ENCODE data around the gene SMARCC1.

The SMARCC1 gene

DNA sequence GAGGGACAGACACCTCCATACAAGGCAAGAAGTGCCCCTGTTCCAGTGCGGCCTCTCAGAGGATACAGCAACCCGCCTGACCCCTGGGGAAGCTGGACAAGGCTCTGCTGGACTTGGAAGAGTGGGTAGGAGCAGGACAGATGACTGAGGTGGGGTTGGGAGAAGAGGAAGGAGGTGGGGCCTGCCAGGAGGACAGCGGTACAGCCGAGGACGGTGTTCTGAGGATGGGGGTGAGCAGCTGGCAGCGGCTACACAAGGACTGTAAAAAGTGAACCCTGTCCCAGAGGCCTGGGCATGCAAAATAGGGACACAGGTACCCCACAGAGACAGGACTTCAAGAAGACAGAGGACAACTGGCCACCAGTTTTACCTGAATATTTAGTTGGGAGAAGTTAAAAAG lies 244.7 kb downstream of the SMARCC1 start:
- H3K27me3 ChIP-seq (ENCODE audit: insufficient read depth, poor library complexity, severe bottlenecking), result no peaks in the 10 kb centered on the region
- H3K4me3 ChIP-seq (ENCODE audit: severe bottlenecking), result no peak overlapping the region
- H3K9me3 ChIP-seq (ENCODE audit: severe bottlenecking), result no peaks in the 10 kb centered on the region
- H3K36me3 ChIP-seq (ENCODE audit: low read depth), result no peaks in the 10 kb centered on the region
- TF ChIP-seq, protein P1, sequence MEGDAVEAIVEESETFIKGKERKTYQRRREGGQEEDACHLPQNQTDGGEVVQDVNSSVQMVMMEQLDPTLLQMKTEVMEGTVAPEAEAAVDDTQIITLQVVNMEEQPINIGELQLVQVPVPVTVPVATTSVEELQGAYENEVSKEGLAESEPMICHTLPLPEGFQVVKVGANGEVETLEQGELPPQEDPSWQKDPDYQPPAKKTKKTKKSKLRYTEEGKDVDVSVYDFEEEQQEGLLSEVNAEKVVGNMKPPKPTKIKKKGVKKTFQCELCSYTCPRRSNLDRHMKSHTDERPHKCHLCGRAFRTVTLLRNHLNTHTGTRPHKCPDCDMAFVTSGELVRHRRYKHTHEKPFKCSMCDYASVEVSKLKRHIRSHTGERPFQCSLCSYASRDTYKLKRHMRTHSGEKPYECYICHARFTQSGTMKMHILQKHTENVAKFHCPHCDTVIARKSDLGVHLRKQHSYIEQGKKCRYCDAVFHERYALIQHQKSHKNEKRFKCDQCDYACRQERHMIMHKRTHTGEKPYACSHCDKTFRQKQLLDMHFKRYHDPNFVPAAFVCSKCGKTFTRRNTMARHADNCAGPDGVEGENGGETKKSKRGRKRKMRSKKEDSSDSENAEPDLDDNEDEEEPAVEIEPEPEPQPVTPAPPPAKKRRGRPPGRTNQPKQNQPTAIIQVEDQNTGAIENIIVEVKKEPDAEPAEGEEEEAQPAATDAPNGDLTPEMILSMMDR (IDR thresholded peaks at IDR 0.05; ENCODE audit: poor library complexity, severe bottlenecking), result no peak
- H3K4me1 ChIP-seq (ENCODE audit: insufficient read depth, poor library complexity, severe bottlenecking), result no peaks in the 10 kb centered on the region
- DNase-seq (ENCODE audit: low spot score) (no peak), ATAC-seq (ENCODE audit: low read depth) (no peak)
- H3K27ac ChIP-seq (ENCODE audit: poor library complexity, severe bottlenecking), result no peak overlapping the region

DNA sequence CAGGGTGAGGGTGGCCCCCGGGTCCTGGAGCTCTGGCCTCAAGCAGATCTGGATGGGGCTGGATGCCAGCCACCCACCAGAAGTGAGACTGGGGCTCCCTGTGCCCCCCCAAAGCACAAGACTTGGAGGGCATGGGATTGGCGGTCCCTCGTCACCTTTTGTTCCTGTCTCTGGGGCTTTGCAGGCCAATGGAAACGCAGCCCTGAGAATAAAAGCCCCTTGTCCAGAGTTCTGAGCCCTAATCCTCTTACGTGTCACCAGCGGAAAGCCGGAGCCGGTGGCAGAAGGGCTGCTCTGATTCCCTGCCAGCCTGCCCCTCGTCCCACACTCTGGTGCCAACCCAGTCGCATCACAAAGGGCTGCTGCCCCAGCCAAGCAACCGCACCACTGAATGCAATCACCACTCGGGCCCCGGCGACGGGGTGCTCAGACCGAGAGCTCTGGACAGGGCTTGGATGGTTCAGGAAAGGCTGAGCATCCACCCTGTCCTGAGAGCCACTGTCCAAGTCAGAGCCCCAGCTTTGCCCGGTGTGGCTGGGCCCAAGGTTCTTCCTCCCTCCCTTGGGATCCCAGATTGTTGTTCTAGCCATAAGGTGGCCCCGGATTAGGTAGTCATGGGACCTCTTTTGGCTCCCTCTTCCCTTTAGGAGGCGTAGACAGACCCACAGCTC lies 245.3 kb downstream of the SMARCC1 start:
- H3K4me3 ChIP-seq (ENCODE audit: severe bottlenecking), result no peak overlapping the region
- H3K36me3 ChIP-seq (ENCODE audit: low read depth), result no peaks in the 10 kb centered on the region
- H3K4me1 ChIP-seq (ENCODE audit: insufficient read depth, poor library complexity, severe bottlenecking), result no peaks in the 10 kb centered on the region
- TF ChIP-seq, protein P1 (IDR thresholded peaks at IDR 0.05; ENCODE audit: poor library complexity, severe bottlenecking), result no peak
- no peak for DNase-seq (ENCODE audit: low spot score)
- H3K27me3 ChIP-seq (ENCODE audit: insufficient read depth, poor library complexity, severe bottlenecking), result no peaks in the 10 kb centered on the region
- H3K27ac ChIP-seq (ENCODE audit: poor library complexity, severe bottlenecking), result no peak overlapping the region
- no peaks in the 10 kb centered on the region for H3K9me3 ChIP-seq (ENCODE audit: severe bottlenecking)
- no peak for ATAC-seq (ENCODE audit: low read depth)

Data from RWPE2 (cell line).